Measurements from ENCODE around the gene HSD17B8.

HSD17B8 gene

DNA sequence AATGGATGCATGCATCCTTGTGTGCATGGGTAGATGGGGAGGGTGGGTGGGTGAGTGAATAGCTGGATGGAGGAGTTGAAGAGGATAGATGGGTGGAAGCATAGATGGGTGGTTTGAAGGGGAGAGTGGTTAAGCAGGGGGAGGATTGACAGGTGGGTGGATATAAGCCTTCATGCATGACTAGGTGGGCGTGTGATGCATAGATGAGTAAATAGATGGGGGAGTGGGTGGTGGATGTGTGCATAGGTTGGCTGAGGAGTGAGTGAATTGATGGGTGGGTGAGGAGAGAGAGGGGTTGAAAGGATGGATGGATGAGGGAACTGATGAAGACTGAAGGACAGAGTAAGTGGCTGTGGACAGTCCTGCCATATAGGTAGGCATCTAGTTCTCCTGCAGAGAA is 16.6 kb upstream of the HSD17B8 start:
- H3K4me3 ChIP-seq (ENCODE audit: low read depth, low read length), result no peak overlapping the region
- DNase-seq (ENCODE audit: low read depth), result no peak
- TF ChIP-seq, protein P1, sequence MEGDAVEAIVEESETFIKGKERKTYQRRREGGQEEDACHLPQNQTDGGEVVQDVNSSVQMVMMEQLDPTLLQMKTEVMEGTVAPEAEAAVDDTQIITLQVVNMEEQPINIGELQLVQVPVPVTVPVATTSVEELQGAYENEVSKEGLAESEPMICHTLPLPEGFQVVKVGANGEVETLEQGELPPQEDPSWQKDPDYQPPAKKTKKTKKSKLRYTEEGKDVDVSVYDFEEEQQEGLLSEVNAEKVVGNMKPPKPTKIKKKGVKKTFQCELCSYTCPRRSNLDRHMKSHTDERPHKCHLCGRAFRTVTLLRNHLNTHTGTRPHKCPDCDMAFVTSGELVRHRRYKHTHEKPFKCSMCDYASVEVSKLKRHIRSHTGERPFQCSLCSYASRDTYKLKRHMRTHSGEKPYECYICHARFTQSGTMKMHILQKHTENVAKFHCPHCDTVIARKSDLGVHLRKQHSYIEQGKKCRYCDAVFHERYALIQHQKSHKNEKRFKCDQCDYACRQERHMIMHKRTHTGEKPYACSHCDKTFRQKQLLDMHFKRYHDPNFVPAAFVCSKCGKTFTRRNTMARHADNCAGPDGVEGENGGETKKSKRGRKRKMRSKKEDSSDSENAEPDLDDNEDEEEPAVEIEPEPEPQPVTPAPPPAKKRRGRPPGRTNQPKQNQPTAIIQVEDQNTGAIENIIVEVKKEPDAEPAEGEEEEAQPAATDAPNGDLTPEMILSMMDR (IDR thresholded peaks at IDR 0.05; ENCODE audit: insufficient read depth, low read depth, low read length, missing control alignments), result no peak

DNA sequence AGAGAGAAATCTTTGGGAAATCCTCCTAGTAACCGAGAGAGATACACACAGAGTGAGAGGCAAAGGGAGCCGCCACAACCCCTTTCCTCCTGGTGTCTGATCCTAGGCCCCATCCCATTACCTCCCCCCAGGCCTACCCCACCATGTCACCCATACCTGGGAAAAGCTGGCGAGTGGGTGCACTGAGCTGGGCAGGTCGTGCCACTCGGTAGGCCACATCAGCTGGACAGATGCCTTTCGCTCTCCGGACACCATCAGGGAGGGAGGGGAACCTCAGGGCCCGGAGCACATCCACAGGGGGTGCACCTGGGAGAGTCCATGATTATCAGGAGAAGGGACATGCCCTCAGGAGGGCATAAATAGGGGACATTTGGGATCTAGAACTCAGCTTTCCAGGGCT is 15.3 kb upstream of the HSD17B8 start:
- H3K4me3 ChIP-seq (ENCODE audit: low read depth, low read length), result no peak overlapping the region
- DNase-seq (ENCODE audit: low read depth), result no peak
- TF ChIP-seq, protein P1 (IDR thresholded peaks at IDR 0.05; ENCODE audit: insufficient read depth, low read depth, low read length, missing control alignments), result no peak

DNA sequence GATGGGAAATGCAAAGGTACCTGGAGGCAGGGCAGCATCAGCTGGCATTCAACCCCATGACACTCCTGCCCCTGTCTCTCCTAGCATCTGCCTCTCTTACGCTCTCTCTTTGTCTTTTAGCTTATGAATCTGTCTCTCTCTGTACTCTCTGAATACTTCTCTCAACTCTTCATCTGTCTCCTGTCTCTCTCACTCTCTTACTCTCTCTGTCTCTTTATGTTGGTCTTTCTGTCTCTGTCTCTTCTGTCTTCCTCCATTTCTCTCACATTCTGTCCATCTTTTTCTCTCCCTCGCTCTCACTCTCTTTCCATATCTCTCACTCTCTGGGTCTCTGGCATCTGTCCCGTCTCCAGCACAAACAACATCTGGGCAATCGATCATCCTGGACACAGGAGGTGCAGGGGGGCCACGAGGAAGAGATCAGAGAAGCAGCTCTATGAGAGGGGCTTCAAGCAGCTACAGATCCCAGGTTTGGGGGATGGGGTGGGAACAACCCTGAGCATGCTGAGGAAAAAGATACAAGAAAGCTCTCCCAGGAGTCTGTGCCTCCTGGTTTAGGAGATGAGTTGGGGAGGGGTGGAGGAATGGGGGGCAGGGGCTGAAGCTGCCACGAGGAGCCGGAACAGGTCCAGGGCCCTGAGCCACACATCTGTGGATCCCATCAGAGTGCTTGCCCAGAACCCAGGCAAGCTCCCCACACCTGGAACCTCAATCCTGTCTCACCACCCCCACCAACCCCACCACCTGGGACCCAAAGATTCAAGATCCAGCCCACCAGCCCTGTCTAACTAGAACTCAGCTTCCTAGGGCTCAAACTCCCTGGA is 14.6 kb upstream of the HSD17B8 start:
- DNase-seq (ENCODE audit: low read depth), result no peak
- H3K4me3 ChIP-seq (ENCODE audit: low read depth, low read length), result no peak overlapping the region
- TF ChIP-seq, protein P1 (IDR thresholded peaks at IDR 0.05; ENCODE audit: insufficient read depth, low read depth, low read length, missing control alignments), result no peak

DNA sequence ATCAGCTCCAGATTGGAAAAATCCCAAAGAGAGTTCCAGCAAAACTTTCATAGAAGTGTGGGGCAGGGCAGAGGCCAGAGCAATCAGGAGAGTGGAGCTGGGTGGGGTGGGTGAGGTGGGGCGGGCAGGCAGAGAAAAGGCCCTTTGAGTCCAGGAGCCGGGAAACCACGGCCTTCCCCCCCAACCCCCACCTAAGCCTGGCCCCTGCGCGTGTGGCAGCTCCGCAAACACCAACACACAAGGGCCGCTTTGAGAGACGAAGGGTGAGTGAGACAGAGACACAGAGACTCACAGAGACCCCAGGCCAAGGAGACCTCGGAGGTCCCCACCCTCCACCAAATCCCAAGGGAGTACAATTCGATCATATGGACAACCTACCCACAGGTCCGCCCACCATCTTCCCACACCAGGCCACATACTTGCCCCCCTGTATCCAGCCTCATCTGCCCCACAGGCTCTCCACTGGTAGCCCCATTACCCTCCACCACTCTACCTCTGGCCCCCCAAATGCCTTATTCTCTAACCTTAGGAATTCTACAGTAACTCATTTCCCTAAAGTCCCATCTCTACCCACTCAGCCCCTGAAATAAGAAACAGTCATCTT is 13.8 kb upstream of the HSD17B8 start:
- no peak overlapping the region for H3K4me3 ChIP-seq (ENCODE audit: low read depth, low read length)
- no peak for DNase-seq (ENCODE audit: low read depth)
- TF ChIP-seq, protein P1 (IDR thresholded peaks at IDR 0.05; ENCODE audit: insufficient read depth, low read depth, low read length, missing control alignments), result no peak

DNA sequence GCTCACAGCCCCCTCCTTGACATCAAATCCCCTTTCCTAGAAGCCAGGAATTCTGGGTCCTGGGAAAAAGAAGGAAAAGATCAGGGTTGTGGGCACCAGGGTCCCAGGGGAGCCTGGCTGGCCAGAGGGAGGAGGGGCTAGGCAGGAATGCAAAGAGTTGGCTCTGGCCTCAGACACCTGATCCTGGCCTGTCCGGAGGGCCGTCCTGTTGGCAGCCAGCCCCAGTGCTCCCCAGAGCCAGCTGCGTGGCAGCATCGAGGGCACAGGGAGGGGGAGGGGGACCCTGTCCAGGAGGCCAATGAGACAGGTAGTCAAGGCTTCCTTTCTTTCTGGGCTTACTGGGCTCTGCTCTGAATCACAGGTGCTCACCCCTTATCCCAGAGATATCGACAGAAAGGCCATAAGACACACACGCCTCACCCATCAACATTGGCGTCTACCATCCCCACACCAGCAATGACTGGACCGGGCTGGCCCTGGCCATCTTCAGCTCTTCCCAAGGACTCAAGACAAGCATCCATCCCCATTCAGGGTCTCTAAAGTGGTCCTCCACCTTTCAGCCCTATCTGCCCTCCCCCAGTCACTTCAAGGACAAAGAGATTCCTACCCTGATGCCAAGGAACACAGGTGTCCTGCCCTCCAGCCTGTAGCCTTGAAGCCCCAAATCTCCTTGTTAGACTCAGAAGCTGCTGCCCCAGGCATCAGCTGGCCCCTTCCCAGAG is 12.9 kb upstream of the HSD17B8 start:
- TF ChIP-seq, protein P1 (IDR thresholded peaks at IDR 0.05; ENCODE audit: insufficient read depth, low read depth, low read length, missing control alignments), result no peak
- DNase-seq (ENCODE audit: low read depth), result no peak
- H3K4me3 ChIP-seq (ENCODE audit: low read depth, low read length), result no peak overlapping the region

DNA sequence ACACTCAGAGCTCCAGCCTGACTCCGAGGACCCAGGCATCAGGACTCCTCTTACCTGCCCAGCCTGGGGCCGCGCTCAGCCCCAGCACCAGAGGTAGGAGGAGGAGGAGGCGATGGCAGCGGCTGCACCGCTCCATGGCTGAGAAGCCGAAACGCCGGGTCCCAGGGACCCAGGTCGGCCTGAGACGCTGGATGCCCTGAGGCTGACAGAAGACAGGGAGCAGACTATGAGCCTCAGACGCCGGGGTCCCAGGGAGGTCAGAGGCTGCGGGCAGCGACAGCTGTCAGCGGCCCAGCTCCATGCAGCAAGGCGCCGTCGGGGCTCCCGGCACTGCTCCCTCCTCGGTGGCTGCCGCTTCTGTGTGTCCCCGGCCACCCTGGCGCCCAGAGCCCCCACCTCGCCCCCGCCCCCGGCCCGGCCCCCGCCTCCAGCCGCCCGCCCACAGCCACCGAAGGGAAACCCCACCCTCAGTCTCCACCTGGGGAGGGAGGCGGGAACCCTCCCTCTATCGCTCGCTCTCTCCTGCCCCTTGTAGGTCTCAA is 12.3 kb upstream of the HSD17B8 start, which contains the start of gene COL11A2:
COL11A2 (minus strand) TSS at position 363 of the 542 bp plus-strand sequence; CDS start at position 136, 227 bp downstream.
- no peak for DNase-seq (ENCODE audit: low read depth)
- H3K4me3 ChIP-seq (ENCODE audit: low read depth, low read length), result no peak within 1 kb of the TSS
- TF ChIP-seq, protein P1 (IDR thresholded peaks at IDR 0.05; ENCODE audit: insufficient read depth, low read depth, low read length, missing control alignments), result no peak

All from GM12865 (cell line).